Activated CD8-positive, alpha-beta memory T cell treated with anti-CD3 and anti-CD28 coated beads for 1 hour (primary cell): ENCODE measurements around the gene SFR1.
"Not testable (repeated sequence)": the region's sequence is repeated elsewhere in the genome, so short reads cannot be mapped to it uniquely, and the experiment has no call there.

Experiments used
- DNase-seq, 2 donors: peaks; one replicate each; pipeline ENCODE4 v3.0.0-alpha.2; 2020; ENCODE audit warnings: low read depth in 1 of 2; ENCODE audit errors: extremely low read depth in 1 of 2

Gene SFR1

GRCh38 chr10:104155591-104155990, 33.6 kb downstream of the SFR1 start:
- DNase-seq, result no peak

- no peak for DNase-seq
Observed at GRCh38 chr10:104170610-104171254, 48.8 kb downstream of the SFR1 start.

GRCh38 chr10:104174136-104174535, 52.2 kb downstream of the SFR1 start:
- DNase-seq, result not testable (repeated sequence)
